ENCODE measurements around the gene LEPR.
"Not testable (repeated sequence)": the region's sequence is repeated elsewhere in the genome, so short reads cannot be mapped to it uniquely, and the experiment has no call there.

The LEPR gene

GRCh38 chr1:65437616-65438015 is 17.1 kb downstream of the LEPR start:
- no peak for DNase-seq

DNA sequence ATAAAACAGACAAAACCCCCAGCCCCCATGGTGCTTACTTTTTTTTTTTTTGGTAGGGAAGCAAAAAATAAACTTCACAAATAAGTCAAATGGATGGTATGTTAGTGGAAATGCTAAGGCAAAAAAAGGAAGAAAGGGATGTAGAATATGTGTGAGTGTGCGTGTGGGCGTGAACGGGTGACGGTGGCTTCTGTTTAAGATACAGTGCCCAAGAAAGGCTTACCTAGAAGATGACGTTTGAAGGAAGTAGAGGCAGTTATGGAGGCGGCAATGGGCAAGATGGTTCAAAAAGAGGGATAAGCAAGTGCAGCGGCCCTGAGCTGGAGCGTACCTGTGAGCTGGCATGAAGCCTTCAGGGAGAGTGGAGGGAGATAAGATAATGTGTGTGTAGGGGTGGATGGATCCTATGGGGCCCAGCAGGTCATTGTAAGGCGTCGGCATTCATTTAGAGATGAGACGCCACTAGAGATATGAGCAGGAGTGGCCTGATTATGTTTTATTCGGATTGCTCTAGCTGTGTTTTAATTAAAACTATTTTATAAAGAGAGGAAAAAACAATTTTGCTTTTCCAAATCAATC is 19.9 kb downstream of the LEPR start:
- no peak for DNase-seq

DNA sequence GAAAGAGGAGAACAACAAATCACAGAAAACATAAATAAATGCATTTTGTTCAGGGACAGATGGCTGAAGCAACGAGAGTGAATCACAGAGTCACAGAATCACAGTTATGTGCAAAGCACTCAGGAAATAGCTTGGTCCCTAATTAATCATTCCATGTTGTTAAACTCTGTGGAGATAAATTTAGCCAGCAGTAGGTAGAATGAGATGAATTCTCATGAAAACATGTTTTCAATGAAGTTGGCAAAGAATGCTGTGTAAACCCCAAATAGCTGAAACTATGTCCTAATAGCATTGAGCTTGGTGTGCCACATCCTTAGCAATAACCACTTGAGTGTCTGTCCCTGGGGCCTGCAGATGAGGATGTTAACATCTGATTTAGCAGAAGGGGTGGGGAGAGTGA is 20.4 kb downstream of the LEPR start:
- no peak for DNase-seq

DNA sequence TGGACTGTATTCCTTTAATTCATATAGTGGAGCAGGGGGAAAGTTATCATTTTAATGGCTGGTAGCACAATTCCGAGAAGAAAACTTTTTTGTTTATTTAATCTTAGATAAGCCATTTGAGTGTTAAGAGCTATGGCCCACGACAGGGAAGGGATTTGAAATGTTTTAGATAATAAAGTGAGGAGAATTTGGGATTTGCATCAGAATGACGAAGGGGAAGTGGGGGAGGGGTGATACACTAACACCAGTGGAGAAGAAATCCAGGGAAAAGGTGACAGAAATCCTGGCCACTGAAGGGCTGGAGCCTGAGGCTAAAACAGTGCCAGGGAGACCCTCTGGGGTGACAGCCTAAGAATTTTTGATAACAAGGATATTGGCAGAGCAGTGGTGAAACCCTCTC is 21.0 kb downstream of the LEPR start:
- DNase-seq, result no peak

- no peak for DNase-seq
Observed at GRCh38 chr1:65442442-65442841, 22.0 kb downstream of the LEPR start.

DNA sequence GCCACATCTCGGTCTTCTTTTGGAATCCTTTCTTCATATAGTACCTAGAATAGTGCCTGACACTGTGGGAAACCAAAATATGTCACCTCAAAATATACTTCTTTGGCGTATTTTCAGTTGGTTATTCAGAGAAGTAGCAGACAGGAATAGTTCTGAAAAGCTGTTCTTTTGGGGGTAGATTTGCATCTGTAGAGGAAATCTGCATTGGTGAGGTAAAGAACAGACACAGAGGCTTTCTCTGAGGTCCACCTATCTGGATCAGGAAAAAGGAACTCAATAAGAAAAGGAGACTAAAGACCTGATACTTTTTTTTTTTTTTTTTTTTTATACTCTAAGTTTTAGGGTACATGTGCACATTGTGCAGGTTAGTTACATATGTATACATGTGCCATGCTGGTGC is 23.2 kb downstream of the LEPR start:
- DNase-seq, result no peak

DNA sequence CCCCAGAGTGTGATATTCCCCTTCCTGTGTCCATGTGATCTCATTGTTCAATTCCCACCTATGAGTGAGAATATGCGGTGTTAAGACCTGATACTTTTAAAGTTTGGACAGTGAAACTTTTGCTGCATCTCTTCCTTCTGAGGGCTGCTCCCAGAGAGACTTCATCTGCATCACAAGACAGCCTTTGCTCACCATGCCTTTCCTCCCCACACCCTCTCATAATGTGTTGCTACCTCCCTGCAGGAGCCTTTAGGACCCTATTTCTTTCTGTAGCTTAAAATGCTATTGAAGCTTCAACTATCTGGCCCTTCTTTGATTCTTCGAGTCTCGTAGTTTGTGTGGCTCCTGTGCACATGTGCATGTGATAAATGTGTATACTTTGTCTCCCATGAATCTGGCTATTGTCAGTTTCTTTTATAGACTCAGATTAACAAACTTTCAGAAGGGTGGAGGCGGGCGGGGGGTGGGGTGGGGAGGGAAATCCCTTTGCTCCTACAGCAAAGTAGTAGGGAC is 23.7 kb downstream of the LEPR start:
- DNase-seq, result no peak

- no peak for DNase-seq
Observed at GRCh38 chr1:65445837-65446236, 25.4 kb downstream of the LEPR start.

DNA sequence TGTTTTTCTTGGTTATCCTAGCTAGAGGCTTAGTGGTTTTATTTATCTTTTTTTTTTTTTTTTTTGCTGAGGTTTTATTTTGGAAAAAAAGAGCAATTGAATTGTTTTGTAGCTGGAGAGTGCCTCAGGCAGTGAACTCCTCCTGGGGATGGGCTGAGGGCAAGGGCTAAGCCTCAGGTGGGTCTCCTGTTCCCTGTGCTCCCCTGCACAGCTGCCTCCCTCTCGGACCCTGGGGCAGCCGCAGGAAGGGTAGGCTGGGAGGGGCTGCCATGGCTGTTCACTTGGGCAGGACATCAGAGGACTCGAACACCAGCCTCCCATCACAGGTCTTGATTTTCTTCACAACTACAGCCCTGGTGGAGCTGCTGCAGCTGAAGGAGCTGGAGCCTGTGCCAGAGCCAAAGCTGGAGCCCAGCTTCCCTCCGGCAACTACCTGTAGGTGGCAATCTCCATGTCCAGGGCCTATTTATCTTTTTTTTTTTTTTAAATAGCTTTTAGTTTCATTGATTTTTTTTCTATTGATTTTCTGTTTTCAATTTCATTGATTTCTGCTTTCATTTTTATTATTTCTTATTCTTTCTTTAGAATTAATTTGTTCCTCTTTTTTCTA is 28.9 kb downstream of the LEPR start:
- no peak for DNase-seq

DNA sequence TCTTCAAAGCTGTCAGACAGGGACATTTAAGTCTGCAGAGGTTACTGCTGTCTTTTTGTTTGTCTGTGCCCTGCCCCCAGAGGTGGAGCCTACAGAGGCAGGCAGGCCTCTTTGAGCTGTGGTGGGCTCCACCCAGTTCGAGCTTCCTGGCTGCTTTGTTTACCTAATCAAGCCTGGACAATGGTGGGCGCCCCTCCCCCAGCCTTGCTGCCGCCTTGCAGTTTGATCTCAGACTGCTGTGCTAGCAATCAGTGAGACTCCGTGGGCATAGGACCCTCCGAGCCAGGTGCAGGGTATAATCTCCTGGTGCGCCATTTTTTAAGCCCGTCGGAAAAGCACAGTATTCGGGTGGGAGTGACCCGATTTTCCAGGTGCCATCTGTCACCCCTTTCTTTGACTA is 35.2 kb downstream of the LEPR start:
- DNase-seq, result not testable (repeated sequence)

DNA sequence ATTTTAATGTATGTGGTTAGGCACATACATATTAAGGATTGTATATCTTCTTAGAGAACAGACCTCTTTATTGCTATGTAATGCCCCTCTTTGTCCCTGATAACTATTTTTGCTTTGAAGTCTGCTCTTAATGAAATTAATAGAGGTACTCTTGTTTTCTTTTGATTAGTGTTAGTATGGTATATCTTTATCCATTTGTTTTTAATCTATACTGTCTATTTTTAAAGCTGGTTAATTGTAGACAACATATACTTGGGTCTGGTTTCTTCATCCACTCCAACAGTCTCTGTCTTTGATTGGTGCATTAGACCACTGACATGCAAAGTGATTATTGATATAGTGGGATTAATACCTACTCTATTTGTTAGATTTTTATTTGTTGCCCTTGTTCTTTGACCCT is 36.0 kb downstream of the LEPR start:
- no peak for DNase-seq

DNA sequence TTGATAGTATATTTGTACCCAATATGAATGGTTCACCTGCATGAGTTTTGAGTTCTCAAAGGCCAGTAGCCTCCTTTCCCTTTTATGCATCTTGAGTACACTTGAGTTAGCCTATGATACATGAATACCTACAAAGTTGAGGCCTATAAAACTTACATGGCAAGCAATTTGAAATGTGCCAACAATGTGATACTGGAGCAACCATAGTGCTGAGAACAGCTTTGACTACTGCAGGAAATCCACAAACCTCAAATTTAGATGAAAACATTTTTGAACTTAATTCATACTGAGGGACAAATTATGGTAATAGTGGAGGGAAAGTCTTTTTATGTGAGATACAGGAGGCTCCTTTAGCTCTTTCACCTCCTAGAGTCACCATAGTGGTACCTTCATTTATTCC is 37.4 kb downstream of the LEPR start:
- DNase-seq, result no peak

DNA sequence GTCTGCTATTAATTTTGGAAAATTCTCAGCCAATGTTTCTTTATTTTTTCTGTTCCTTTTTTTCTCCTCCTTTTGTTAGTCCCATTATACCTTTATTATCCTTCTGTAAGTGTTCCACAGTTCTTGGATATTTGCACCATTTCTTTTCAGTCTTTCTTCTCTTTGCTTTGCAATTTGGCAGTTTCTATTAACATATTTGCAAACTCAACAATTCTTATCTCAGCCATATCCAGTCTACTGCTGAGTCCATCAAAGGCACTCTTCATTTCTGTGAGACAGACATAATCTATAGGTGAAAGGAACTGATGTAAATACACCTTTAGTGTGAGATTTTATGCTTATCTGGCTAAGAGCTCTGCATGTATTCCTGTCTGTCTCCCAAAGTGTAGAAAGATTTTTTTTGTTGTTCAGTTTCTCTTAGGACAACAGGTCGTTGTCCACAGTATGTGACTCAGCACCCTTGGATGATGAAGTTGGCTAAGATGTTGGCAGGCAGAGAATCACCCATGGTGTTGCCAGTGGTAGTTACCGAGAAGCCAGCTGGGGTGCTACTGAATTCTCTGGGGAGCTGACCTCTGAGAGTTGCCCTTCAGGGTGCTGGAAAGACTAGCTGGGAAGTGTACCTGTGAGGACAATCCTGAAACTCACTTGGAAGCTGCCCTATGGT is 38.4 kb downstream of the LEPR start:
- no peak for DNase-seq

DNA sequence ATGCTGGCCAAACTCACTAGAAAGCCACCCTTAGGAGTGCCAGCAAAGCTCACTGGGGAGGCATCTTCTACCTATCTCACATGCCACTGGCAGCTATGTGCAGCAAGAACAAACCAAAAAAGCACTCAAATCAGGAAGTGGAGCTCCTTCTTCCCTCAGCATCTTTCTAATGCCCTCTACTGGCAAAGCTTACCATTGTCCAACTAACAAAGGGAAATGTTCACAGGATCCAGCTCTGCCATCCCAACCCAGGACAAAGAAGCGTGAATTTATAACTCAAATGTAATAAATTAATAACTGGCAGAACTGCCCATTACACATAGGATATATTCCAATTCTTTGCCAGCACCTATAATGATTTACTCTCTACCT is 38.9 kb downstream of the LEPR start:
- DNase-seq, result no peak

DNA sequence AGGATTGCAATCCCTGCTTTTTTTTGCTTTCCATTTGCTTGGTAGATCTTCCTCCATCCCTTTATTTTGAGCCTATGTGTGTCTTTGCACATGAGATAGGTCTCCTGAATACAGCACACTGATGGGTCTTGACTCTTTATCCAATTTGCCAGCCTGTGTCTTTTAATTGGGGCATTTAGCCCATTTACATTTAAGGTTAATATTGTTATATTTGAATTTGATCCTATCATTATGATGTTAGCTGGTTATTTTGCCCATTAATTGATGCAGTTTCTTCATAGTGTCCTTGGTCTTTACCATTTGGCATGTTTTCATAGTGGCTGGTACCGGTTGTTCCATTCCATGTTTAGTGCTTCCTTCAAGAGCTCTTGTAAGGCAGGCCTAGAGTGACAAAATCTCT is 45.4 kb downstream of the LEPR start:
- not testable (repeated sequence) for DNase-seq

DNA sequence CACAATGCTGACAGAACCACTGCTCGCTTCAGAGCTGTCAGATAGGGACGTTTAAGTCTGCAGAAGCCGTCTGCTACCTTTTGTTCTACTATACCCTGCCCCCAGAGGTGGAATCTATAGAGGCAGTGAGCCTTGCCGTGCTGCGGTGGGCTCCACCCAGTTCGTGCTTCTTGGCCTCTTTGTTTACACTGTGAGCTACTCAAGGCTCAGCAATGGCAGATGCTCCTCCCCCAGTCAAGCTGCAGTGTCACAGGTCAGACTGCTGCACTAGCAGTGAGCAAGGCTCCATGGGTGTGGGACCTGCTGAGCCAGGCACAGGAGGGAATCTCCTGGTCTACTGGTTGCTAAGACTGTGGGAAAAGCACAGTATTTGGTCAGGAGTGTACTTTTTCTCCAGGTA is 47.1 kb downstream of the LEPR start:
- no peak for DNase-seq

GRCh38 chr1:65469126-65469888 is 48.8 kb downstream of the LEPR start:
- no peak for DNase-seq

GRCh38 chr1:65469889-65470340 is 49.4 kb downstream of the LEPR start:
- DNase-seq, result no peak
